Mesothelial cell of epicardium (in vitro differentiated cells): Measurements from ENCODE around the gene HSPB7. TPM values are rescaled to one million over a fixed set of nuclear protein-coding genes. Genes with fewer than 3 reads are reported as not detected.
"Not testable (repeated sequence)": the region's sequence is repeated elsewhere in the genome, so short reads cannot be mapped to it uniquely, and the experiment has no call there.

Experiments used
- DNase-seq, 2 experiments: peaks; one replicate each; pipeline ENCODE4 v3.0.0; 2021; ENCODE audit warnings: low spot score in 2 of 2; ENCODE audit not compliant: unreplicated experiment in 2 of 2
- H3K27ac Mint-ChIP-seq: 2 replicates; pipeline ENCODE4 v1.8.0; 2021; ENCODE audit warnings: mixed read lengths
- H3K27me3 Mint-ChIP-seq: 2 replicates; pipeline ENCODE4 v1.8.0; 2021; ENCODE audit warnings: low read depth, mixed read lengths
- H3K36me3 Mint-ChIP-seq: 2 replicates; pipeline ENCODE4 v1.8.0; 2021; ENCODE audit warnings: mixed read lengths
- H3K4me1 Mint-ChIP-seq: 2 replicates; pipeline ENCODE4 v1.8.0; 2021; ENCODE audit warnings: mixed read lengths
- H3K4me3 Mint-ChIP-seq: 2 replicates; pipeline ENCODE4 v1.8.0; 2021; ENCODE audit warnings: mild to moderate bottlenecking, moderate library complexity, mixed read lengths
- H3K9me3 Mint-ChIP-seq: 2 replicates; pipeline ENCODE4 v1.8.0; 2021; ENCODE audit warnings: mixed read lengths
- total RNA-seq: library from RNA; stranded (reverse); gene quantifications from 3 replicates; pipeline ENCODE4 v1.2.1, GENCODE V29; 2021
- TF ChIP-seq, protein P1 (sequence below): fragments of 200-600 bp; sonication (generic); IDR thresholded peaks from one replicate; pipeline ENCODE4 v1.5.0; 2021; ENCODE audit warnings: antibody characterized with exemption; ENCODE audit not compliant: unreplicated experiment

Gene HSPB7
- total RNA-seq, 1 donor from 2014 or later, result 6.3 TPM

DNA sequence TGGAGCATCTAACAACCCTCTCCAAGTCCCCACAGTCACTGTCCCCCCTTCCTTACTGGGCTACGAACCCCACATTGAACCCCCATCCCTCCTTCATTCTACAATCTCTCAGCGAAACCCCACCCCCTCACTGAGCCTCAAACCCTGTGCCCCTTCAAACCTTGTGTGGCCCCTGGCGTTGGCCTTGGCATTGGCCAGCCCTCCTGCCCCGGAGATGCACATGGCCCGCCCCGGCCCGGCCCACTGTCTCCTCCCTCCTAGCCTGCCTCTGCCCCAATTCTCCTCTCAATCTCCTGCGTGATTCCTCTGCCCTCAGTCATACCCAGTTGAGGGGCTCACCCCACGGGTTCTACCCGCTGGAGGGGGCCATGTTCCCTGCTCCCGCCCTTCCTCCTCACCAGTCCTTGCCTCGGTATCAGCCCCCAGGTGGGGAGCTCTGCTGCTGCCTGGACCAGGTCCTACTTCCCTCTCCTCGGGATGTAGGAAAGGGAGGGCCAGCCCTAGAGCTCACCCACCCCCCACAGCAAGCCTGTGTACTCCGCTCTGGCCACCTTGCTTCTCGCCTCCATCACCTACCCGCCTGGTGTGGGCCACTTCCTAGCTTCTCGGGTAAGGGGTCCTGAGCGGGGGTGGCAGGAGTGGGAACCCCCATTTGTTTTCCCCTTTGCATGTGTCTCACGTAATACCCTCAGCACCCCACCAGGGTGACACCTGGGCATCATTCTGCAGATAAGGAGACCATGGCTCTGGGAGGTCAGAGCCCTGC is 10.6 kb upstream of the HSPB7 start:
- DNase-seq, result no peak
- Mint-ChIP-seq H3K4me1 (peaks cover 9% of the 10 kb centered on the region), H3K9me3 (no peaks in the 10 kb centered on the region), H3K27me3 (peaks cover 2% of the 10 kb centered on the region), H3K4me3 (no peak overlapping the region), H3K27ac (no peak overlapping the region), H3K36me3 (no peaks in the 10 kb centered on the region)
- TF ChIP-seq, protein P1, sequence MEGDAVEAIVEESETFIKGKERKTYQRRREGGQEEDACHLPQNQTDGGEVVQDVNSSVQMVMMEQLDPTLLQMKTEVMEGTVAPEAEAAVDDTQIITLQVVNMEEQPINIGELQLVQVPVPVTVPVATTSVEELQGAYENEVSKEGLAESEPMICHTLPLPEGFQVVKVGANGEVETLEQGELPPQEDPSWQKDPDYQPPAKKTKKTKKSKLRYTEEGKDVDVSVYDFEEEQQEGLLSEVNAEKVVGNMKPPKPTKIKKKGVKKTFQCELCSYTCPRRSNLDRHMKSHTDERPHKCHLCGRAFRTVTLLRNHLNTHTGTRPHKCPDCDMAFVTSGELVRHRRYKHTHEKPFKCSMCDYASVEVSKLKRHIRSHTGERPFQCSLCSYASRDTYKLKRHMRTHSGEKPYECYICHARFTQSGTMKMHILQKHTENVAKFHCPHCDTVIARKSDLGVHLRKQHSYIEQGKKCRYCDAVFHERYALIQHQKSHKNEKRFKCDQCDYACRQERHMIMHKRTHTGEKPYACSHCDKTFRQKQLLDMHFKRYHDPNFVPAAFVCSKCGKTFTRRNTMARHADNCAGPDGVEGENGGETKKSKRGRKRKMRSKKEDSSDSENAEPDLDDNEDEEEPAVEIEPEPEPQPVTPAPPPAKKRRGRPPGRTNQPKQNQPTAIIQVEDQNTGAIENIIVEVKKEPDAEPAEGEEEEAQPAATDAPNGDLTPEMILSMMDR, result peak; percentile 23

DNA sequence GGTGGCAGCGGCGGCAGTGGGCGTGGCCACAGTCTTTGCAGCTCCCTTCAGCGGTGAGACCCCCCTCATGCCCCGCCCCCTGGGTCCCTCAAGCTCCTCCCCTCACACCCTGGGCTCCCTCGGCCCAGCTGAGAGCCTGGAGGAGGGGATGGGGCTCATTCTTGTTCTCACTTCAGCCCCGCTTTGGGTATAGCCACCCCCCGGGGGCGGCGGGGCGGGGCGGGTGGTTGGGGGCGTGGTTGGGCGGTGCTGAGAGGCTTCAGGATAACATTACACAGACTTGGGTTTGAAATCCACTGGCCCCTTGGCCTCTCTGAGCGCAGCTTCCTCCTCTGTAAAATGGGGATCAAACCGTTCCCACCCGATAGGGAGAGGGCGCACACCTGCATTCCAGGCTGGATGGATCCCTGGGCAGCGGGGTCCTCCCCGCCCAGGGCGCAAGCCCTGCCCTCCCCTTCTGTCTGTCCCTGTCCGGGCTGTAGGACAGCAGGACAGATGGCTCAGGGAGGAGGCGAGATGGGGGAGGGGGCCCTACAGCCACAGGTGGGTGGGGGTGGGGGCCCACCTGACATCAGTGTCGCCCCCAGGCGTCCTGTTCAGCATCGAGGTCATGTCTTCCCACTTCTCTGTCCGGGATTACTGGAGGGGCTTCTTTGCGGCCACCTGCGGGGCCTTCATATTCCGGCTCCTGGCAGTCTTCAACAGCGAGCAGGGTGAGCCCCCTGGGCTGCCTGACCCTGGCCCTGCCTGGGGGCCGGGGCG is 9.1 kb upstream of the HSPB7 start:
- no peaks in the 10 kb centered on the region for H3K9me3 Mint-ChIP-seq
- no peak overlapping the region for H3K27ac Mint-ChIP-seq
- TF ChIP-seq, protein P1, result no peak
- peak overlapping the region; percentile 33 for H3K4me3 Mint-ChIP-seq
- H3K27me3 Mint-ChIP-seq, result peaks cover 4% of the 10 kb centered on the region
- peak in 1 of 2 experiments; percentile 79 for DNase-seq
- H3K36me3 Mint-ChIP-seq, result no peaks in the 10 kb centered on the region
- H3K4me1 Mint-ChIP-seq, result peaks cover 2% of the 10 kb centered on the region

DNA sequence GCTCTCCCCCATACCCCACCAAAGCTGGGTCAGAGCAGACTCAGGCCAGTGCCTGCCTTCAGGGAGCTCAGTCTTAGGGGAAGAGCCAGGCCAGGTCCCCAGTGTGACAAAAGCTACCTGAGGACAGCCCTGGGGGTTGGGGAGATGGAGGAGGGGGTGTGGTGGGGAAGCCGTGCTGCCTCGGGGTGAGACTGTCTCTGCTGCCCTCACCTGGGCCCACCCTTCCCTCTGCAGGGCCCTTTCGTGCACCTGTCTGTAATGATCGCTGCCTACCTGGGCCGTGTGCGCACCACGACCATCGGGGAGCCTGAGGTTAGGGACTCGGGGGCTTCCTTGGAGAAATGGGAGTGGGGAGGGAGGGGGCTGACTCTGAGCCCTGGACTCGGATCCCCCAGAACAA is 8.5 kb upstream of the HSPB7 start:
- DNase-seq, H3K36me3 Mint-ChIP-seq, H3K4me1 Mint-ChIP-seq, H3K4me3 Mint-ChIP-seq, H3K9me3 Mint-ChIP-seq, H3K27ac Mint-ChIP-seq, H3K27me3 Mint-ChIP-seq: not testable (repeated sequence)

DNA sequence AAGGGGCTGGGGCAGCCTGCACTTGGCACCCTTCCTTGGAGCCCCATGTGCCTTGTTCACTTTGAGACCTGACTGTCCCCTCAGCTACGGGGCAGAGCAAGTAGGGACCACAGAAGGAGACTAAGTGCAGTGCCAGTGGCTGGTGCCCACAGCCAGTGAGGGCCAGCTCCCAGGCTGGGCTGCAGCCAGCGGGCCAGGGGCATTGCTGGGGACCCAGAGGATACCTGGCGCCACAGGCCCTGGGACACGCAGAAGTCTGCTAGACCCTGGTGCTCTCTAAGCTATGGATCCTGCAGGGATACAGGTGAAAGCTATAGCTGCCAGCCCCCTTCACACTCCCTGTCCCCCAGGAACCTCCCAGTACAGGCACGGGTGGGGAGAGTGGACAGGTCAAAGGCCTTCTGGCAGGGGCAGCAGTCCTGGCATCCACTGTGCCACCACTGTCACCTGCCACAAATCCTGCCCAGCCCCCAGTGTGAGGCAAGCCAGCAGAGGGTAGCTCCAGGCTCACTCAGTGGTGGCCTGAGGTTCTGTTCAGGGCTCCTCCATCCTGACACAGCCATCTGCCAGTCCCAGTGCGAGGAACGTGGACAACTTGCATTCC is 5.3 kb upstream of the HSPB7 start:
- no peak for DNase-seq
- Mint-ChIP-seq H3K27ac (no peak overlapping the region), H3K9me3 (no peaks in the 10 kb centered on the region), H3K4me1 (peaks cover 21% of the 10 kb centered on the region), H3K36me3 (no peaks in the 10 kb centered on the region), H3K4me3 (no peak overlapping the region), H3K27me3 (peaks cover 8% of the 10 kb centered on the region)
- TF ChIP-seq, protein P1, result no peak

DNA sequence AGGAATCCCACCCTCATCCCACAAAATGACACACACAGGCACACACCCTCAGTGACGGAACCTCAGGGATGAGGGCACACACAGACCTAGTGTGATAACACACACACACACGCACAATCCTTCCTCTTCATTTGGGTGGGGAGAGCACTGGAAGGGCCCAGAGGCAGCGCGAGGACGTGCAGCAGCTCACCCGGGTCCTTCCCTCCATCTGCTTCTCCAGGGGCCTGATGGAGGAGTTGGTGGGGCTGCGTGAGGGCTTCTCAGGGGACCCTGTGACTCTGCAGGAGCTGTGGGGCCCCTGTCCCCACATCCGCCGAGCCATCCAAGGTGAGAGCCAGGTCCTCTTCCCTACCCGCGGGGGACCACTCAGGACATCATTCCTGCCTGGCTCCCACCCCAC is 4.5 kb upstream of the HSPB7 start:
- H3K4me3 Mint-ChIP-seq, result no peak overlapping the region
- peaks cover 6% of the 10 kb centered on the region for H3K27me3 Mint-ChIP-seq
- H3K36me3 Mint-ChIP-seq, result no peaks in the 10 kb centered on the region
- H3K4me1 Mint-ChIP-seq, result peaks cover 26% of the 10 kb centered on the region
- TF ChIP-seq, protein P1, result no peak
- no peaks in the 10 kb centered on the region for H3K9me3 Mint-ChIP-seq
- H3K27ac Mint-ChIP-seq, result no peak overlapping the region
- DNase-seq, result no peak

DNA sequence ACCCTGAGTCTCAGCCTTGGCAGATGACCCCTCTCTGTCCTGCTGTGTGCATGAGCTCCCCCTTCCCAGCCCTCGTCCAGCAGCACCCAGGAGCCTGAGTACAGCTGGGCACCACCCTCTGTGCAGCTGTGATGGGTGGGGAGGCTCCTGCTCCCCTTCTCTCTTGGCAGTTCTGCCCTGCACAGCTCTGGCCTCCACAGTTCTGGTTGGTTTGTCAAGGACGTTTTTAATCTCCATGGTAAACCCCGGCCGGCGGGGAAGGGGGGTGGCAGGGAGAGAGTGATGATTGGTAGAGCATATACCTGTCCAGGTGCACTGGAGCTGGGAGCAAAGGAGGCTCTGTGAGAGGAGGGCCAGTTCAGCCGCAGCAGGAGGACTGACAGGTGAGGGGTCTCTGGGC is 3.8 kb upstream of the HSPB7 start, which contains the start of gene CLCNKA:
CLCNKA (plus strand) TSS at position 356 of the 400 bp plus-strand sequence. CDS start 584 bp downstream, outside the sequence.
- Mint-ChIP-seq H3K9me3 (no peaks in the 10 kb centered on the region), H3K27ac (no peak within 1 kb of the TSS), H3K4me1 (peaks cover 32% of the 10 kb centered on the region), H3K27me3 (peaks cover 6% of the 10 kb centered on the region), H3K4me3 (no peak within 1 kb of the TSS), H3K36me3 (no peaks in the 10 kb centered on the region)
- no peak for DNase-seq
- TF ChIP-seq, protein P1, result no peak

DNA sequence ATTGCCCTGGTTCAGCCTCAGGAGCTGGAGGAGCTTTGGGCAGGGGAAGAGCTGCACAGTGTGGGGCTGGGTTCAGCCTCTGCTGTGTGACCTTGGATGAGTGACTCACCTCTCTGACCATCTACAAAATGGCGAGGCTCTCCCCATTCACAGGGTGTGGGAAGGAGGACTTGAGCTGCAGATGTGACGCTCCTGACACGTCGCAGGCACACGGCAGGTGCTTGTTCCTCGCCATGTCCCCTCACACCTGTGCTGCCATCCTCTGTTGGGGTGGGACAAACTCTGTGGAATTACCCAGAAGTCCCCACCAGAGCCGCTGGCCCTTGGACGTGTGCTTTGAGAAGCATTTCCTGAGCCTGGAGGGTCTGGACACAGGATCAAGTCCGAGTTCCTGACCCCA is 3.0 kb upstream of the HSPB7 start:
- H3K4me3 Mint-ChIP-seq, H3K27ac Mint-ChIP-seq, H3K36me3 Mint-ChIP-seq, DNase-seq, H3K27me3 Mint-ChIP-seq, H3K9me3 Mint-ChIP-seq: not testable (repeated sequence)
- peaks cover 33% of the 10 kb centered on the region for H3K4me1 Mint-ChIP-seq
